AG09309 (cell line): ENCODE results near the gene ADAMTS17.

ENCODE experiments used
- DNase-seq: peaks from one replicate; pipeline ENCODE4 v3.0.0-alpha.2; 2010; ENCODE audit warnings: low read depth
- H3K4me3 ChIP-seq: 2 replicates; pipeline ENCODE4 v1.5.1; 2011; ENCODE audit warnings: mild to moderate bottlenecking, low read depth, low read length, moderate library complexity; ENCODE audit not compliant: control insufficient read depth
- CTCF ChIP-seq: IDR thresholded peaks from 2 replicates; pipeline ENCODE4 v1.5.1; 2011; ENCODE audit warnings: mild to moderate bottlenecking, low read depth, low read length, inconsistent platforms; ENCODE audit not compliant: insufficient read depth, control insufficient read depth; ENCODE audit errors: missing control alignments

Gene ADAMTS17, protein sequence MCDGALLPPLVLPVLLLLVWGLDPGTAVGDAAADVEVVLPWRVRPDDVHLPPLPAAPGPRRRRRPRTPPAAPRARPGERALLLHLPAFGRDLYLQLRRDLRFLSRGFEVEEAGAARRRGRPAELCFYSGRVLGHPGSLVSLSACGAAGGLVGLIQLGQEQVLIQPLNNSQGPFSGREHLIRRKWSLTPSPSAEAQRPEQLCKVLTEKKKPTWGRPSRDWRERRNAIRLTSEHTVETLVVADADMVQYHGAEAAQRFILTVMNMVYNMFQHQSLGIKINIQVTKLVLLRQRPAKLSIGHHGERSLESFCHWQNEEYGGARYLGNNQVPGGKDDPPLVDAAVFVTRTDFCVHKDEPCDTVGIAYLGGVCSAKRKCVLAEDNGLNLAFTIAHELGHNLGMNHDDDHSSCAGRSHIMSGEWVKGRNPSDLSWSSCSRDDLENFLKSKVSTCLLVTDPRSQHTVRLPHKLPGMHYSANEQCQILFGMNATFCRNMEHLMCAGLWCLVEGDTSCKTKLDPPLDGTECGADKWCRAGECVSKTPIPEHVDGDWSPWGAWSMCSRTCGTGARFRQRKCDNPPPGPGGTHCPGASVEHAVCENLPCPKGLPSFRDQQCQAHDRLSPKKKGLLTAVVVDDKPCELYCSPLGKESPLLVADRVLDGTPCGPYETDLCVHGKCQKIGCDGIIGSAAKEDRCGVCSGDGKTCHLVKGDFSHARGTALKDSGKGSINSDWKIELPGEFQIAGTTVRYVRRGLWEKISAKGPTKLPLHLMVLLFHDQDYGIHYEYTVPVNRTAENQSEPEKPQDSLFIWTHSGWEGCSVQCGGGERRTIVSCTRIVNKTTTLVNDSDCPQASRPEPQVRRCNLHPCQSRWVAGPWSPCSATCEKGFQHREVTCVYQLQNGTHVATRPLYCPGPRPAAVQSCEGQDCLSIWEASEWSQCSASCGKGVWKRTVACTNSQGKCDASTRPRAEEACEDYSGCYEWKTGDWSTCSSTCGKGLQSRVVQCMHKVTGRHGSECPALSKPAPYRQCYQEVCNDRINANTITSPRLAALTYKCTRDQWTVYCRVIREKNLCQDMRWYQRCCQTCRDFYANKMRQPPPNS

DNA sequence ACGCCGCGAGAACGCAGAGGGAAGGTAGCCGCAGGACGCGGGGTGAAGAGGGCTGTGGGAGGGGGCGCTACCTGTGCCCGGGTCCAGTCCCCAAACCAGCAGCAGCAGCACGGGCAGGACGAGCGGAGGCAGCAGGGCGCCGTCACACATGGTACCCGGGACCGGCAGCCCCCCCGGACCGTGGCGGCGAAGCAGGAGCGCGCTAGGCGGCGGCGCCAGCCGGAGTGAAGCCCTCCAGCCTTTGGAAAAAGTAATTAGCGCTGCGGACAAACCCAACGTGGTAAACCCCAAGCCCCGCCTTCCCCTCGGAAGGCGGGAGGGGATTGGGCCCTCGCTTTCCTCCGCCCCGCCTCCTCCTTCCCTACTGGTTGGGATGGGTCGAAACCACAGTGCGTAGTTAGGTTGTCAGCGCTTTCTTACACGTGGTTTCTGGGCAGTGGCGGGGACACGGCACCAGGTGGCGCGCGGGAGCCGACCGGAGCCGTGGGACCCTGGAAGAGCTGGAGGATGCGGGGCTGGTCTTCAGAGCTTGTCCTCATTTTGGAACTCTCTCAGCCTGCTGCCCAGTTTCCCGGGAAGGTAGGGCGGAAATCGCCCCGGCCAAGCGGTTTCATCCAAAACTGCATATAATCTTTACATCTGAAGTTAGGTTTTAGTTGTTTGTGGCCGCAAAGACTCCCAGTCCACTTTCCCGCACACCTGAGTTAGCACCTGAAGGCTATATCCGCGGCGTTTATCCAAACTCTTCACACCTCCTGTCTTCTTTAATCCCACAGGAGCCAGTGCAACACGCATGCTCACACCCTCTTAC is at the start of gene ADAMTS17:
ADAMTS17 (minus strand) TSS at position 226 of the 811 bp plus-strand sequence; CDS start at position 150, 76 bp downstream.
- peak; percentile 41 for DNase-seq
- peak within 1 kb of the TSS; percentile 17 for H3K4me3 ChIP-seq
- TF ChIP-seq CTCF: peak; percentile 73

DNA sequence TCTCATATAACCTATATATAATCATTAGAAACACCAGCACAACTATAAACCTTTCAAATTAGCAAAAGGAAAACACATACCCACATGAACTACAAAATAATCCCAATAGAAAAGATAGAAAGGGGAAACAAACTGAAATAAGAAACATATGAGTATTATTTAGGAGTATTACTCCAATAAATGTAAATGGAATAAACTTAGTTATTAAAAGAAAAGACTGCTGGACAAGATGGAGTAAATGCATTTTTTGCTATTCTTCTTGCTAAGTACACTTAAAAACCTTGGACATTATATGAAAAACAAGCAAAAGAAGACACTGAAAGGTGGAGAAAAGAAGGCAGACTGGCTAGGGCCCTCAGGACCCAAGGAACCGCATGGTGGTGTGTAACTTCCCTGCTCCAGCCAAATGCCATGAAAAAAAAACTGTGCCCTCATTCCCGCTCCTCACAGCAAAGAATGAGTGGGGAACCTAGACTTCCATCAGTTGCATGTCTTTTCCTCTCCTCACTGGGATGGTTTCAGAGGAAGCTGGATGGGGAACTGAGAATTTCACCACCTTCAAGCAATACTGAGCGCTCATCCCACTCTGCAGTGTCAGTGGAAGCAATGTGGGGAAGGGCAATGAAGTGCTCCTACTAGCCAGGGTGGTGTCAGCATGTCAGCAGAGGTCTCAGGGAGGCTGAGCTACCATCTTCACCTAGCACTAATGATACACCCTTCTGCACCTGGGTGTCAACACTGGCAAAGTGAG is 43.7 kb upstream of the ADAMTS17 start:
- no peak overlapping the region for H3K4me3 ChIP-seq
- no peak for DNase-seq
- no peak for TF ChIP-seq CTCF

DNA sequence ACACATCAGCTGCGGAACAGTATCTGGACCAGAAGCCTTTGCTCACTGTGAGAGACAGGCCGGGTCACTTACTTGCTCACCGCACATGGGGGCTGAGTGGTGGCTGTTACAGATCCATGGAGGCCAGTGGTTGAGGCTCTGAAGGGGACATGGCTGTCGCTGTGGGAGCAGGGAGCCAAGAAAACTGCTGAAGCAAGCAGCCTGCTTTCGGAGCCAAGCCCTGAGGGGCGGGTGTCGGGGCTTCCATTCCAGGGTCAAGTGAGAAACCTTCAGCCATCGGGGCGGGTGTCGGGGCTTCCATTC is 42.3 kb upstream of the ADAMTS17 start:
- DNase-seq: no peak
- no peak overlapping the region for H3K4me3 ChIP-seq
- TF ChIP-seq CTCF: peak; percentile 0

- DNase-seq: no peak
- TF ChIP-seq CTCF: peak; percentile 21
- no peak overlapping the region for H3K4me3 ChIP-seq
Observed at GRCh38 chr15:100383302-100384107, 41.7 kb upstream of the ADAMTS17 start.

- DNase-seq: no peak
- no peak for TF ChIP-seq CTCF
- H3K4me3 ChIP-seq: no peak overlapping the region
Observed at GRCh38 chr15:100373942-100374341, 32.2 kb upstream of the ADAMTS17 start.
